Peyer's patch (tissue), 4 donors: Measurements from ENCODE around the gene SAMD11.

Experiments
- CTCF ChIP-seq, 6 experiments: fragments of 450-650 bp in 4 of 6; fragments of 200-600 bp in 2 of 6; sonication (generic) in 1 of 6; IDR thresholded peaks; one replicate each; pipeline ENCODE4 v1.5.1; 2017 to 2019; ENCODE audit warnings: antibody characterized with exemption in 6 of 6, mild to moderate bottlenecking in 3 of 6, moderate library complexity in 1 of 6
- POLR2A ChIP-seq, 2 donors: fragments of 450-650 bp; IDR thresholded peaks; one replicate each; pipeline ENCODE4 v1.5.1; 2017; ENCODE audit warnings: antibody characterized with exemption in 2 of 2, mild to moderate bottlenecking in 2 of 2, moderate library complexity in 2 of 2

DNA sequence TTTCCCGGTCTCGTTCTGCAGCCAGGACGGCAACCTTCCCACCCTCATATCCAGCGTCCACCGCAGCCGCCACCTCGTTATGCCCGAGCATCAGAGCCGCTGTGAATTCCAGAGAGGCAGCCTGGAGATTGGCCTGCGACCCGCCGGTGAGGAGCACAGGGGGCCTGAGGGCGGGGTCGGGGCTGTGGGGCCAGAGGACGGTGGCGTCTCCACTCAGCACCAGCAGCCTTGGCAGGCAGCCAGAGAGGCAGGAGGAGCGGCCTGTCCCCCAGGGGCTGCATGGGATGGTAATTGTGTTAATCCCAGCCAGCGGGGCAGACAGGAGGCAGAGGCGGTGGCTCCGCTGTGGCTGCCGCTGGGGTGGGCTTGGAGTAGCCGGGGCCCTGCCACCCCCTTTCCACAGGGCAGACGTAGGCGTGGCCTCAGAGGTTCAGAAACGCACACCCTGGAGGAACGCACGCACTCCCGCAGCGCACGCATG lies 12.1 kb downstream of the SAMD11 start:
- no peak for TF ChIP-seq POLR2A (IDR thresholded peaks at IDR 0.05)
- TF ChIP-seq CTCF (IDR thresholded peaks at IDR 0.05) = no peak
